Aorta (tissue), 5 donors: Measurements from ENCODE around the gene TM4SF18. TPM values are rescaled to one million over a fixed set of nuclear protein-coding genes. Genes with fewer than 3 reads are reported as not detected.

Experiments
- ATAC-seq: fragments of 200-7000 bp; cut with Tn5 transposase; one replicate; pipeline ENCODE4 v1.9.1; 2022; ENCODE audit warnings: moderate library complexity; ENCODE audit not compliant: low FRiP score
- DNase-seq, 2 donors: peaks; one replicate each; pipeline ENCODE4 v3.0.0-alpha.2; 2020
- H3K27ac ChIP-seq, 2 donors: one replicate each; pipeline ENCODE4 v1.5.1; 2013; ENCODE audit warnings: low read length in 2 of 2, mild to moderate bottlenecking in 2 of 2, moderate library complexity in 2 of 2, control low read depth in 1 of 2, inconsistent platforms in 1 of 2, low read depth in 1 of 2
- H3K27me3 ChIP-seq, 2 donors: one replicate each; pipeline ENCODE4 v1.6.1; 2013; ENCODE audit warnings: control low read depth in 1 of 2, low read length in 1 of 2, mild to moderate bottlenecking in 1 of 2, moderate library complexity in 1 of 2; ENCODE audit not compliant: insufficient read depth in 2 of 2, control insufficient read depth in 1 of 2
- H3K36me3 ChIP-seq, 2 donors: one replicate each; pipeline ENCODE4 v1.6.1; 2013; ENCODE audit warnings: control low read depth in 1 of 2, low read length in 1 of 2, mild to moderate bottlenecking in 1 of 2; ENCODE audit not compliant: insufficient read depth in 2 of 2, control insufficient read depth in 1 of 2
- H3K4me1 ChIP-seq, 2 donors: one replicate each; pipeline ENCODE4 v1.6.1; 2013; ENCODE audit warnings: low read length in 2 of 2, control low read depth in 1 of 2, mild to moderate bottlenecking in 1 of 2, moderate library complexity in 1 of 2; ENCODE audit not compliant: insufficient read depth in 2 of 2, control insufficient read depth in 1 of 2
- H3K4me3 ChIP-seq, 2 donors: one replicate each; pipeline ENCODE4 v1.5.1; 2013; ENCODE audit warnings: low read length in 2 of 2, control low read depth in 1 of 2, mild to moderate bottlenecking in 1 of 2
- H3K9me3 ChIP-seq: one replicate; pipeline ENCODE4 v1.6.1; 2013; ENCODE audit warnings: mild to moderate bottlenecking, low read length; ENCODE audit not compliant: control insufficient read depth
- whole genome bisulfite sequencing, 2 donors: extraction: QIAGEN DNeasy Blood & Tissue Kit; methylation state at CpG; one replicate each; pipeline ENCODE4 v1.1.7; 2013; 5-methylcytosine and 5-hydroxymethylcytosine counted together
- intact Hi-C, 2 donors: fragments of 100-400 bp; cut with DNase I; formaldehyde crosslinking; loops; one replicate each; pipeline versions ENCODE4 v1.14.2 to v1.15.0; 2022
- polyA plus RNA-seq, 2 donors: library from polyadenylated mRNA; stranded (reverse); fragments of 200-250 nt; gene quantifications; one replicate each; pipeline ENCODE4 v1.2.3, GENCODE V29; 2013
- total RNA-seq, 2 donors: library from RNA; stranded (reverse); fragmentation: NEBNext Ultra II Directional; extraction: Animal tissue kit (Norgen Biotek cat#: 25700); gene quantifications; one replicate each; pipeline ENCODE4 v1.2.1, GENCODE V29; 2021
- donor health status: healthy with polysubstance abuse.
- donor health status: Bipolar disorder and iron deficiency.
- donor health status: DM: no; HTN: no; CAD: no.
- donor health status: DM: no; HTN: no; CAD: no.
- donor health status: DM: yes; HTN: yes; CAD: no.

TM4SF18 gene
- total and polyA plus RNA-seq, 4 donors = 1.6 to 9.0 (median 3.1) TPM; not detected in 1

DNA sequence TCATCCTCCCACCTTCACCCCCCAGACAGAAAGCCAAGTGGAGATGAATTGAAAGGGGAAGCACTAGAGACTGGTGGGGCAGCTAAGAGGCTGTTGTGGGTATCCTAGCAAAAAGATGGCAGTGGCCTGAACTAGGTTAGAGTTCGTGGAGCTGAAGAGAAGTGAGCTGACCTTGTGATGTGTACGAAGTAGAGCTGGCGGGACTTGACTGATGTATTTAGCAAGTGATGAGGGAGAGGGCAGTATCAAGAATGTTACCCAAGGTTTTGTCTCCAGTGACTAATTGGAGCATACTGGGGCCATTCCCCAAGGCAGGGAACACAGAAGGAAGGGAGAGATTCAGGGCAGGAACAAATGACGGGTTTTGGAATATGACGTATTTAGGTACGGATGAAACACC is 61.8 kb downstream of the TM4SF18 start:
- no peaks in the 10 kb centered on the region for H3K9me3 ChIP-seq
- no peak overlapping the region for H3K27ac ChIP-seq
- ATAC-seq = no peak
- intact Hi-C loops = loop anchor here (2.0 to 5.0 kb wide), 2 partner anchors 151 to 409 kb away; no protein-coding TSS in a partner anchor
- no peak overlapping the region for H3K4me3 ChIP-seq
- no peaks in the 10 kb centered on the region for H3K4me1 ChIP-seq
- H3K36me3 ChIP-seq = no peaks in the 10 kb centered on the region
- H3K27me3 ChIP-seq = no peaks in the 10 kb centered on the region
- no peak for DNase-seq
- WGBS, 2 donors = 93 to 94% methylated on average over 6 of the region's 6 CpGs

GRCh38 chr3:149270180-149270579 is 63.3 kb downstream of the TM4SF18 start:
- DNase-seq (no peak), ATAC-seq (no peak)
- Histone ChIP-seq H3K27ac (no peak overlapping the region), H3K4me1 (no peaks in the 10 kb centered on the region), H3K27me3 (no peaks in the 10 kb centered on the region), H3K4me3 (no peak overlapping the region), H3K36me3 (no peaks in the 10 kb centered on the region), H3K9me3 (no peaks in the 10 kb centered on the region)
- intact Hi-C loops = loop anchor here in 1 of 2 donors (5.0 kb wide), 1 partner anchor 408 kb away; no protein-coding TSS in a partner anchor
- WGBS, 2 donors = 0 to 3% methylated on average over 2 of the region's 2 CpGs

- WGBS, 2 donors = 97 to 98% methylated on average over 7 of the region's 7 CpGs
- H3K27me3 ChIP-seq = no peaks in the 10 kb centered on the region
- H3K4me3 ChIP-seq = no peak overlapping the region
- H3K4me1 ChIP-seq = no peaks in the 10 kb centered on the region
- intact Hi-C loops = loop anchor here in 1 of 2 donors (5.0 kb wide), 1 partner anchor 407 kb away; no protein-coding TSS in a partner anchor
- H3K36me3 ChIP-seq = no peaks in the 10 kb centered on the region
- no peak for ATAC-seq
- H3K27ac ChIP-seq = no peak overlapping the region
- DNase-seq = no peak
- no peaks in the 10 kb centered on the region for H3K9me3 ChIP-seq
Observed at GRCh38 chr3:149269687-149270086, 63.7 kb downstream of the TM4SF18 start.

Other genes with a start within 250 kb of the TM4SF18 start
- gene HLTF, start 247.1 kb downstream of the TM4SF18 start, total RNA-seq = 10 to 100 TPM; 24.6 to 30.1 TPM
- gene HLTF, start 247.1 kb downstream of the TM4SF18 start, polyA plus RNA-seq = 10 to 100 TPM in 1 of 2 donors, 1 to 10 TPM in 1; 4.4 to 15.2 TPM
- 10 to 100 TPM; 17.0 to 32.2 TPM for gene HPS3, start 204.0 kb downstream of the TM4SF18 start, total RNA-seq
- gene HPS3, start 204.0 kb downstream of the TM4SF18 start, polyA plus RNA-seq = 10 to 100 TPM; 12.3 to 14.3 TPM
- gene CP, start 111.8 kb downstream of the TM4SF18 start, total RNA-seq = 100 to 1,000 TPM in 1 of 2 donors, 10 to 100 TPM in 1; 36.2 to 225 TPM
- gene CP, start 111.8 kb downstream of the TM4SF18 start, polyA plus RNA-seq = 10 to 100 TPM; 23.7 to 24.0 TPM
- 100 to 1,000 TPM; 213 TPM for gene TM4SF1, start 44.0 kb upstream of the TM4SF18 start, total RNA-seq
- 100 to 1,000 TPM; 117 to 477 TPM for gene TM4SF1, start 44.0 kb upstream of the TM4SF18 start, polyA plus RNA-seq
- not detected for gene TM4SF4, start 141.1 kb upstream of the TM4SF18 start, total RNA-seq
- gene TM4SF4, start 141.1 kb upstream of the TM4SF18 start, polyA plus RNA-seq = 10 to 100 TPM in 1 of 2 donors, under 1 TPM in 1; 0.20 to 83.4 TPM